DOHH2 (cell line): ENCODE data around the gene USHBP1.

ENCODE experiments used
- H3F3A ChIP-seq: fragments of 200-600 bp; sonication (generic), shearing (Covaris generic); 2 replicates; pipeline ENCODE4 v1.6.0; 2016; ENCODE audit warnings: antibody characterized with exemption, mild to moderate bottlenecking; ENCODE audit not compliant: control insufficient read depth, insufficient read depth
- H3K27ac ChIP-seq: fragments of 200-600 bp; sonication (generic); 2 replicates; pipeline ENCODE4 v1.5.1; 2014; ENCODE audit warnings: low read depth, mild to moderate bottlenecking, low read length, moderate library complexity
- H3K27me3 ChIP-seq: fragments of 200-600 bp; sonication (generic); 2 replicates; pipeline ENCODE4 v1.6.1; 2014; ENCODE audit warnings: mild to moderate bottlenecking, low read length, mixed read lengths; ENCODE audit not compliant: control insufficient read depth
- H3K36me3 ChIP-seq: fragments of 200-600 bp; sonication (generic); 2 replicates; pipeline ENCODE4 v1.6.1; 2014; ENCODE audit warnings: mild to moderate bottlenecking, low read length, moderate library complexity, mixed read lengths; ENCODE audit not compliant: control insufficient read depth
- H3K4me1 ChIP-seq: fragments of 200-600 bp; sonication (generic); 2 replicates; pipeline ENCODE4 v1.6.1; 2014; ENCODE audit warnings: mild to moderate bottlenecking, low read length, mixed read lengths; ENCODE audit not compliant: control insufficient read depth
- H3K4me2 ChIP-seq: fragments of 200-600 bp; sonication (generic); 2 replicates; pipeline ENCODE4 v1.6.0; 2014; ENCODE audit warnings: mild to moderate bottlenecking, low read length, moderate library complexity
- H3K4me3 ChIP-seq: fragments of 200-600 bp; sonication (generic); 2 replicates; pipeline ENCODE4 v1.5.1; 2014; ENCODE audit warnings: mild to moderate bottlenecking, low read length, mixed read lengths
- H3K79me2 ChIP-seq: fragments of 200-600 bp; sonication (generic); 2 replicates; pipeline ENCODE4 v1.6.1; 2014; ENCODE audit warnings: mild to moderate bottlenecking, low read length, mixed read lengths; ENCODE audit not compliant: control insufficient read depth
- H3K9me2 ChIP-seq: fragments of 200-600 bp; sonication (generic); replicated peaks from 2 replicates; pipeline ENCODE4 v1.6.1; 2014; ENCODE audit warnings: mild to moderate bottlenecking, low read length, mixed read lengths; ENCODE audit not compliant: control insufficient read depth
- H3K9me3 ChIP-seq: fragments of 200-600 bp; sonication (generic); 2 replicates; pipeline ENCODE4 v1.6.1; 2014; ENCODE audit warnings: antibody characterized with exemption, low read length, mixed read lengths; ENCODE audit not compliant: control insufficient read depth, insufficient read depth
- H4K20me1 ChIP-seq: fragments of 200-600 bp; sonication (generic); 2 replicates; pipeline ENCODE4 v1.6.0; 2014; ENCODE audit warnings: low read depth, mild to moderate bottlenecking, antibody characterized with exemption, low read length, moderate library complexity; ENCODE audit not compliant: control insufficient read depth, insufficient read depth
- CTCF ChIP-seq: fragments of 200-600 bp; sonication (generic); IDR thresholded peaks from one replicate; pipeline ENCODE4 v1.5.1; 2014; ENCODE audit warnings: antibody characterized with exemption, mild to moderate bottlenecking, low read depth, low read length; ENCODE audit not compliant: poor library complexity, severe bottlenecking
- EZH2phosphoT487 ChIP-seq: fragments of 200-600 bp; sonication (generic); IDR thresholded peaks from 2 replicates; pipeline ENCODE4 v1.6.1; 2017; ENCODE audit warnings: borderline replicate concordance, mild to moderate bottlenecking, antibody characterized with exemption, low read length, moderate library complexity, mixed read lengths

Gene USHBP1

DNA sequence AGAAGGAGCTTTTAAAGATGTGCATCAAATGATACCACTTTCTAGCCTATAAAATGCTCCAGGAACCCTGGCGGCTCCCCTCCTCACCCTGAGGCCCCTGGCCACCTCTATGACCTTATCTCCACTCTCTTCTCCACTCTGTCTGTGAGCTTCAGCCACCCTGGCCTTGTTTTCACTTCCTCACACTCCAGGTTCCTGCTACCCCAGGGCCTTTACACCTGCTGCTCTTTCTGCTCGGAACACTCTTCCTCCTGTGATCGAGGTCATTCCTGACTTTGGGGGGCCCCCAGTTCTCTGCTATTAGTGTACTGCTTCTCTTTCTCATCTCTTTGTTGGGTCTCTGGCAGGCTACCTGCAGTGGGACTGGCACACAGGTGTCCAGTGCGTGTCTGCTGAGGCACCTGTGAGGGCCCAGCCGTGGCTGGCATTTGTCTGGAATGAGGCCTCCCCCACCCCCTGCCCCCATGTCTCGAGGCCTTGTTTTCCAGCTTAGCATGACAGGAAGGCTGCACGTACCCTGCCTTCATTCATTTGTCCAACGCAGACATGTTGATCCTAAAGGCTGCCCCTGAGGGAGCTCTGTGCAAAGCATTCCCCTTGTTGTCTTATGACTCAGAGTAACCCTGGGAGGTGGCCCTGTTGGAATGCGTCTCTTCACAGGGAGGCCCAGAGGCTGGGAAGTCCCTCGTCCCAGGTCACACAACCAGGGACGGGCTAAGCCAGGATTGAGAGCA is 47.1 kb upstream of the USHBP1 start:
- Histone ChIP-seq H3K9me3 (no peaks in the 10 kb centered on the region), H3K4me2 (no peak overlapping the region), H3K9me2 (no peaks in the 10 kb centered on the region), H3F3A (no peaks in the 10 kb centered on the region), H3K79me2 (peaks cover 56% of the 10 kb centered on the region), H3K27me3 (no peaks in the 10 kb centered on the region), H3K4me3 (no peak overlapping the region), H3K4me1 (peaks cover 21% of the 10 kb centered on the region), H4K20me1 (peaks cover 9% of the 10 kb centered on the region; the same call in 1 of the 2 replicates), H3K27ac (no peak overlapping the region), H3K36me3 (peaks cover 46% of the 10 kb centered on the region)
- TF ChIP-seq EZH2phosphoT487 = no peak
- no peak for TF ChIP-seq CTCF

DNA sequence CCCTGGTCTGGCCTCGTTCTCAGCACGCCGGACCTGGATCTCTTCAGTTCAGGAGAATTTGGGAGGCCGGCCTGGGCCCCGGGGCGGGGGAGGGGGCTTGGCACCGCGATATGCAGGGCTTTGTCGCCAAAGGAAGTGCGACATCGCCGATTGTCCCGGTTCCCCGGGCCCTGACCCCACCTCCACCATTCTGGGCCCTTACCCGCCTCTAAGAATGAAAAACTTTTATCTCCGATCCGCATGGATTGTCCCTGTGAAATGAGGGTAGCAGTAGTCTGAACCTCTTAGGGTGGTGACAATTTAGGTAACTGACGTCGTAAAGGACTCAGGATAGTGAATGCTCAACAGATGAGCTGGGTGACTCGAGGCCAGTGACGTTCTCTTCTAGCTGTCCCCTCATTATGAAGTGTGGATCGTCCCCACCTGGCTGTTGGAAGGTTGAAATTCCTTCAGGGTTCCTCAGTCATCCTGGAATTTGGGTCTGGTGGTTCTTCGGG is 45.5 kb upstream of the USHBP1 start:
- peaks cover 9% of the 10 kb centered on the region; the same call in 1 of the 2 replicates for H4K20me1 ChIP-seq
- peaks cover 64% of the 10 kb centered on the region for H3K79me2 ChIP-seq
- H3F3A ChIP-seq = no peaks in the 10 kb centered on the region
- TF ChIP-seq CTCF (no peak), EZH2phosphoT487 (no peak)
- no peaks in the 10 kb centered on the region for H3K27me3 ChIP-seq
- no peaks in the 10 kb centered on the region for H3K9me3 ChIP-seq
- H3K9me2 ChIP-seq = no peaks in the 10 kb centered on the region
- peak overlapping the region; percentile 99 for H3K4me3 ChIP-seq
- H3K36me3 ChIP-seq = peaks cover 46% of the 10 kb centered on the region
- H3K4me2 ChIP-seq = peak overlapping the region; percentile 82
- H3K27ac ChIP-seq = peak overlapping the region; percentile 54
- H3K4me1 ChIP-seq = peaks cover 25% of the 10 kb centered on the region

DNA sequence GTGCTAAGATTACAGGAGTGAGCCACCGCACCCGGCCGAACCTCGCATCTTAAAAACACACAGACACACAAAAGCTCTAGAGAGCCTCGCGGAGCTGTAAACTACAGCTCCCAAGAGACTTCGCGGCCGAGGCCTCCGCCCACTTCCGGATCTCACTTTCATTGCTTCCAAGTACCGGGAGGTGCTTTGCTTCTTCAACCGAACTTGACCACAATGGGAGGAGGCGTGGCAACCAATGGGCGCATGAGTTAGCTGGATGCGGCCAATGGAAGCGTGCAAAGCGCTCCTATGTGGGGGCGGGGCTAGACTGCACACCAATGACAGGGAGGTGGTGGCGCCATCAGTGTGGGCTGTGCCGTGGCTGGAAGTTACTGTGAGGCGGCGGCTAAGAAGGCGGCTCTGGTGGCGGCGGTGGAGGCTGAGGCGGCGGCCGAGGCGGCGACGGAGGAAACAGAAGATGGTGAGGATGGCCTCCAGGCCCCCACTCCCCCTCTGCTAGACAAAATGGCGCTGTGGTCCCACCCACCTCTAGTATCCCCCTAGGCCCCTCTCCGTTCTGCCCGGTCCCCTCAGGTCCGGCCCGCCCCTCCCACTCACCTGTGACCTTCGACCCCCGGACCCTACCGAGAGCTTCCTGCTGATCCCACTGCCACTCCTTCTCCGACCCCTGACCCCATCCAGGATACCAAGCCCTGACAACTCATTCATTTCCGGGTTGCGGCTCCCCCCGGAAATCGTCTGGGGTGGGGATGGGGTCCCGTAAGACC is 44.8 kb upstream of the USHBP1 start, which contains the start of gene DDA1:
DDA1 (plus strand) TSS at position 366 of the 767 bp plus-strand sequence; CDS start at position 458, 92 bp downstream.
- TF ChIP-seq CTCF = no peak
- no peak for TF ChIP-seq EZH2phosphoT487
- peaks cover 31% of the 10 kb centered on the region for H3K4me1 ChIP-seq
- H3K27me3 ChIP-seq = no peaks in the 10 kb centered on the region

More for the DNA sequence above, 44.8 kb upstream of the USHBP1 start, which contains the start of gene DDA1:
- H4K20me1 ChIP-seq = peaks cover 9% of the 10 kb centered on the region; the same call in 1 of the 2 replicates
- peaks cover 41% of the 10 kb centered on the region for H3K36me3 ChIP-seq
- H3K9me3 ChIP-seq = no peaks in the 10 kb centered on the region
- peak within 1 kb of the TSS; percentile 54 for H3K27ac ChIP-seq
- H3K79me2 ChIP-seq = peaks cover 64% of the 10 kb centered on the region
- H3K9me2 ChIP-seq = no peaks in the 10 kb centered on the region
- peak within 1 kb of the TSS; percentile 99 for H3K4me3 ChIP-seq
- H3K4me2 ChIP-seq = peak within 1 kb of the TSS; percentile 82
- H3F3A ChIP-seq = peaks cover 1% of the 10 kb centered on the region
